Activated CD4-positive, alpha-beta T cell treated with anti-CD3 and anti-CD28 coated beads, Interleukin-2, amount 50 U/mL, for 4 hours (primary cell): ENCODE measurements around the gene MAP3K10.

Experiments
- DNase-seq, 2 experiments: peaks; one replicate each; pipeline ENCODE4 v3.0.0-alpha.2; 2020

Gene MAP3K10

DNA sequence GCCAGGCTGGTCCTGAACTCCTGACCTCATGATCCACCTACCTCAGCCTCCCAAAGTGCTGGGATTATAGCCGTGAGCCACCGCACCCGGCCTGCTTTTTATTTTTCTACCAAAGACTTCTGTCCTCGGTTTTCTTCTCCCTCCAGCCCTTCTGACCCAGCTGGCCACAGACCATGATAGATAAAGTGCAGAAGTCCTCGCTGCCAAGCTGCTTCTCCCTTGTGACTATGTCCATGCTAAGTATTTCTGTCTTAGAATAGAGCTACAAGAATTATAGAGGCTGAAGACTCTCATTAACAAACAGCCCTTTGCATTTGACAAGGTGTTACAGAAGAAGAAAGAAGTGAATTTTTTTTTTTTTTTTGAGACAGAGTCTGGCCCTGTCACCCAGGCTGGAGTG lies 15.4 kb upstream of the MAP3K10 start:
- no peak for DNase-seq

DNA sequence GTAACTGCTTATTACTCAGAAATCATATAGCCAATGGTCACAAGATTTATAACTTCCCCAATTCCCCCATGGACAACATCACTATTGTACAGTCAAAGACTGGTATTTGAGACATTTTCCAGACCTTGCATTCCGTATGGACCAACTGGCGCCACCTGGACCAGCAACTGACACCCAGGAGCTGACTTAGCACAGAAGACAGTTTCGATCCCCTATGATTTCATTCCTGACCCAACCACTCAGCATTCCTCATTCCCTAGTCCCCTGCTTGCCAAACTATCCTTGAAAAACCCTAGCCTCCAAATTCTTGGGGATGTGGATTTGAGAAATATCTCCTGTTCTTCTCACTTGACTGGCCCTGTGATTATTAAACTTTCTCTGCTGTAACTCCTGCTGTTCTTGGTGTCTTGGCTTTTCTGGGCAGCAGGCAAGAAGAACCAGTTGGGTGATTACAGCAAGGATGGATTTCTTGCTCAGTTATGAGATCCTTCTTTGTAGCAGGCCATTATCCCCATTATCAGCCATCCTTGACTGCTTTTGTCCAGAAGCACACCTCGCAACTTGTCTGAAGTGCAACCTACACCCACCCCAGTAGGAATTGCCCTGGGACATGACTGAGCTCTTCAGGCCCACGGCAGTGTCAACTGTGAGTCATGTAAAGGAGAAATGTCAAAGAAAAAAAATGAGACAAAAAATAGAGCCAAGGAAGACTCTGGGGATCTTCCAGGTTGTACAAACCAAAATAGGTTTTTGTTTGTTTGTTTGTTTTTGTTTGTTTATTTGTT lies 13.7 kb upstream of the MAP3K10 start:
- DNase-seq = no peak

DNA sequence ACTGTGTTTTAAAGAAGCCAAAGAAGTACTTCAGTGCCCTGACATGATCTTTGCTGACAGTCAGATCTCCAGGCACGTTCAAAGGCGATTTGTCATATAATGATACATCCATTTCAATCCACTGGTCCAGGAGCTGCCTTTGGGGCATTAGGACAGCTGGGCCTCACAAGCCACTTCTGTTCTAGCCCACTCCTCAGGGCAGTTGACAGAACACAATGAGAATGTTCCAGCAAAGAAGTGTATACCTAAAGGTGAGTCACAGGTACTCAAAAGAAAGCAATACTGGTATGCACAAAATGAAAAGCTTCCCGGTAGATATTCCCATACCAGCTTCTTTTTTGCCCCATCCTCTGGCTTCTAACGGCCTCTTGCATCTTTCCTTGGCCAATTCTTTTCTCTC lies 12.5 kb upstream of the MAP3K10 start:
- DNase-seq = no peak

DNA sequence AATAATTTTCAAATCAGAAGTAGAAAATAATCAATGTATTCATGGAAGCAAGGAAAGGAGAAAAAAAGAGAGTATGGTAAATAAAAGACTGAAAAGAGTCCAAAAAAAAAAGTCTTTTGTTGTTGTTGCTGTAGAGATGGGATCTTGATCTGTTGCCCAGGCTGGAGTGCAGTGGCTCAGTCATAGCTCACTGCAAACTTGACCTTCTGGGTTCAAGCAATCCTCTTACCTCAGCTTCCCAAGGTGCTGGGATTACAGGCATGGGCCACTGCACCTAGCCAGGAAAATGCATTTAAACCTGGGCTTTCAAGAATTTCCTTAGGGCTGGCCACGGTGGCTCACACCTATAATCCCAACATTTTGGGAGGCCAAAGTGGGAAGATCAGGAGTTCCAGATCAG lies 7.0 kb upstream of the MAP3K10 start:
- no peak for DNase-seq

DNA sequence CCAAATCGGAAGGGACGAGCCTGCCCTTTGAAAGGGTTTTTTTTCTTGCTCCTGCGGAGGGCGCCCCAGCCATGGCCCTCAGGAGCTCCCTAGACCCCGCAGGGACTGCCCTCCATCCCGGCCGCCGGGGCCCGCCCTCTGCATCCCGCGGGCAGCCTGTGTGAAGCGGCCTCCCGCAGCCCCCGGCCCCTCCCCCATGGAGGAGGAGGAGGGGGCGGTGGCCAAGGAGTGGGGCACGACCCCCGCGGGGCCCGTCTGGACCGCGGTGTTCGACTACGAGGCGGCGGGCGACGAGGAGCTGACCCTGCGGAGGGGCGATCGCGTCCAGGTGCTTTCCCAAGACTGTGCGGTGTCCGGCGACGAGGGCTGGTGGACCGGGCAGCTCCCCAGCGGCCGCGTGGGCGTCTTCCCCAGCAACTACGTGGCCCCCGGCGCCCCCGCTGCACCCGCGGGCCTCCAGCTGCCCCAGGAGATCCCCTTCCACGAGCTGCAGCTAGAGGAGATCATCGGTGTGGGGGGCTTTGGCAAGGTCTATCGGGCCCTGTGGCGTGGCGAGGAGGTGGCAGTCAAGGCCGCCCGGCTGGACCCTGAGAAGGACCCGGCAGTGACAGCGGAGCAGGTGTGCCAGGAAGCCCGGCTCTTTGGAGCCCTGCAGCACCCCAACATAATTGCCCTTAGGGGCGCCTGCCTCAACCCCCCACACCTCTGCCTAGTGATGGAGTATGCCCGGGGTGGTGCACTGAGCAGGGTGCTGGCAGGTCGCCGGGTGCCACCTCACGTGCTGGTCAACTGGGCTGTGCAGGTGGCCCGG lies 815 bp downstream of the MAP3K10 start:
- DNase-seq = no peak

DNA sequence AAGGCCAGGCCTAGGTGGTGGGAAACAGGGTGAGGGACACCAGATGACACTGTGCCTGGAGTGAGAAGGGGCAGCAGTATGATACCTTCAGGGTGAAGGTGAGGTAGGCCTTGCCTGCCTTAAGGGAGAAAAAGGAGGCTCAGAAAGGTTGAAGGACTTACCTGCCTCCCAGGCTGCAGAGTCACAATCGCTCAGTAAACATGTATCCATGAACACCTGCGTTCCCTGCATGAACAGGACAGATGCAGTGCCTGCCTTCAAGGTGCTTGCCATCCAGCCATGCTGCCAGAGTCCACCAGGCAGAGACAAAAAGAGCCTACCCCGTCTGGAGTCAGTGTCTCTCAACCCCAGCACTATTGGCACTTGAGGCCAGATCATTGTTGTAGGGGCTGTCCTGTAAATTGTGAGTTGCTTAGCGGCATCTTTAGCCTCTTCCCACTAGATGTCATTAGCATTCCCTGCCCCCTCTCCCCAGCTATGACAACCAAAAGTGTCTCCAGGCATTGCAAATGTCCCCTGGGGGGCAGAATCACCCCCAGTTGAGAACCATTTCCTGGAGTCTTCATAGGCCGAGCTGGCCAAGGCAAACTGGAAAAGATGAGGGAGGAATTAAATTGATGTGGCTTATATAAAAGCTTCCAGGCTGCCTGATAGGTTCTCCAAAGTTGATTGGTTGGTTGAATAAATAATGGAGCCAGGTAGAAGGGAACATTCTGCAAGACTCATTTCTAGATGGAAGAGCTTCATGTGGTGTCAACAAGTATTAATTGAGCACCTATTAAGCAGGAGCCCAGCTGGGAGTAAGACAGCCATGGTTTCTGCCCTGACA lies 1.7 kb downstream of the MAP3K10 start:
- no peak for DNase-seq

DNA sequence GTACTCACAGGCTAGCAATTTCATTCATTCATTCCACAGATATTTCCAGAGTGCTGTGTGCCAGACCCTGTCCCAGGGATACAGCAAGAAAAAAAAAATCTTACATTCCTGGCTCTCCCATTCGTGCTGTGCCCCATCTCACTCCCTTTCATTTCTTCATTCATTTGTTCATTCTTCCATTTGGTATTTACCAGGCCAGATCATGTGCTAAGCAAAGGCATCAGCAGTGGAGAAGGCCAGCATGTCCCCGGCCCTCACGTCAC lies 2.3 kb downstream of the MAP3K10 start:
- DNase-seq = no peak

DNA sequence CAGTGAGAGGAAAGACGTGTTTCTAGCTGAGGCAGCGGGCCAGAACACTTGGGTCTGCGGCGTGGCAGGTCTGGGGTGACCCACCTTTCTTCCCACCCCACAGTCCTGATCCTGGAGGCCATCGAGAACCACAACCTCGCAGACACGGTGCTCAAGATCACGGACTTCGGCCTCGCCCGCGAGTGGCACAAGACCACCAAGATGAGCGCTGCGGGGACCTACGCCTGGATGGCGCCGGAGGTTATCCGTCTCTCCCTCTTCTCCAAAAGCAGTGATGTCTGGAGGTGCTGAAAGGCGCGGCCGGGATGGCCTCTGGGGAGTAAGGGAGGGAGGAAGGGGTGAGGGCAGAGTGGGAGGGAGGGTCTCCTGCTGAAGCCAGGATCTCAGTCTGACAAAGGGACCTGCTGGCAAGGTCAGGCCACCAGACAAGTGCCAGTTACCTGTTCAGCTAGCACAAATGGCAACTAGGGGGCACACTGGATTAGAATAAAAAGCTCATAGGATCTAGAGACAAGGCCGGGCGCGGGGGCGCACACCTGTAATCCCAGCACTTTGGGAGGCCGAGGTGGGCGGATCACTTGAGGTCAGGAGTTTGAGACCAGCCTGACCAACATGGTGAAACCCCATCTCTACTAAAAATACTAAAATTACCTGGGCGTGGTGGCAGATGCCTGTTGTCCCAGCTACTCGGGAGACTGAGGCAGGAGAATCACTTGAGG lies 7.2 kb downstream of the MAP3K10 start:
- no peak for DNase-seq

DNA sequence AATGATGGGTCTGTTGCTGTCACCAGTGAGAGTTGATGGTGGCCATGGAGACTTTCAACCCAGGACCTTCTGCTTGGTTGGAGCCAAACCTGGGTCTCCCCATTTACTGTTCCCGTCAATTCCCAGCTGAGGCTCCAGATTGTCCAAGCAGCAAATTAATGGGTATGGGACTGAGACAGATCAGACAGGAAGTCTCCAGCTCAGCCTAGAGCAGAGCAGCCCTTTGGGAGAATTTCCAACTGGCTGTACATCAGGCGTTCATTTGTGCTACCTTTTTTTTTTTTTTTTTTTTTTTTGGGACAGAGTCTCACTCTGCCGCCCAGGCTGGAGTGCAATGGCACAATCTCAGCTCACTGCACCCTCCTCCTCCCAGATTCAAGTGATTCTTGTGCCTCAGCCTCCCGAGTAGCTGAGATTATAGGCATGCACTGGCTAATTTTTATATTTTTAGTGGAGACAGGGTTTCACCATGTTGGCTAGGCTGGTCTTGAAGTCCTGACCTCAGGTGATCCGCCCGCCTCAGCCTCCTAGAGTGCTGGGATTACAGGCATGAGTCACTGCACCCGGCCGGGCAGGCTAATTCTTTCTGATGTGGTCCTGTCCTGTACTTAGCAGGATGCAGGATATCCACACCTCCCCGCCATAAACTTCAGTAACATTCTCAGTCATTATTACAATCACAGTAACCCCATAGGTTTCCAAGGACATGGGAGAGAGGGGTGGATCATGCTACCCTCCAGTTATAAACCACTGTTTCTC lies 9.3 kb downstream of the MAP3K10 start:
- DNase-seq = no peak

DNA sequence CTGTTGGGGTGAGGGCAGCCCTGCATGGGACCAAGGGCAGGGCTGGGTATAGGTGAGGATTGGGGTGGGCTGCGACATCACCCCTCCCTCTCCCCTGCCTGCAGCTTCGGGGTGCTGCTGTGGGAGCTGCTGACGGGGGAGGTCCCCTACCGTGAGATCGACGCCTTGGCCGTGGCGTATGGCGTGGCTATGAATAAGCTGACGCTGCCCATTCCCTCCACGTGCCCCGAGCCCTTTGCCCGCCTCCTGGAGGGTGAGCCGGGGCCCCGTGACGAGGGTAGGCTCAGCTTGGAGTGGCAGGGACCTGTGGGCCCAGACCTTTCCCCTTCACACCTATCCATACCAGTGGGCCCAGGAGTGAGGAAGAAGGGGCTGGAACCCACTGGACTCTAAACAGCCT lies 13.2 kb downstream of the MAP3K10 start:
- DNase-seq = no peak

DNA sequence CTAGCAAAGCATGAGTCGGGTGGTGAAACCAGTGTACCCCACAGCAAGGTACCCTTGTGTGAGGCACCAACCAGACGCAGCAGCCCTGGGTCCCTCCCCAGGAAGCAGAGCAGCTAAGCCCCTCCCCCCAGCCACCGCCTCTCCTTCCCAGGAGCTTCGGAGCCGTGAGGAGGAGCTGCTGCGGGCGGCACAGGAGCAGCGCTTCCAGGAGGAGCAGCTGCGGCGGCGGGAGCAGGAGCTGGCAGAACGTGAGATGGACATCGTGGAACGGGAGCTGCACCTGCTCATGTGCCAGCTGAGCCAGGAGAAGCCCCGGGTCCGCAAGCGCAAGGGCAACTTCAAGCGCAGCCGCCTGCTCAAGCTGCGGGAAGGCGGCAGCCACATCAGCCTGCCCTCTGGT lies 14.5 kb downstream of the MAP3K10 start:
- no peak for DNase-seq

DNA sequence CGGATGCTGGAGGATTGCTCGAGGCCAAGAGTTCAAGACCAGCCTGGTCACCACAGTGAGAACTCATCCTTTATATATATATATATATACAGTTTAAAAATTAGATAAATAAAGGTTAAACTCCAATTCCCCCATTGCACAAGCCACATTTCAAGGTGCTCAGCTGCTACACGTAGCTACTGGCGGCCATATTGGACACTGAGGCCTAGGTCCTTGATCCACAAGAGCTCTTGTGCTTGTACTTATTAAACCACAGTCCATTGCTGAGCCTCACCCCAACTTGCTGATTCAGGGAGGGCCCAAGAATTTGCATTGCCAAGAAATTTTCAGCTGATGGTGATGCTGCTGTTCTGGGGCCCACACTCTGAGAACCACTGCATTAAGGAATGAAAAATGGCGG lies 17.4 kb downstream of the MAP3K10 start:
- no peak for DNase-seq

DNA sequence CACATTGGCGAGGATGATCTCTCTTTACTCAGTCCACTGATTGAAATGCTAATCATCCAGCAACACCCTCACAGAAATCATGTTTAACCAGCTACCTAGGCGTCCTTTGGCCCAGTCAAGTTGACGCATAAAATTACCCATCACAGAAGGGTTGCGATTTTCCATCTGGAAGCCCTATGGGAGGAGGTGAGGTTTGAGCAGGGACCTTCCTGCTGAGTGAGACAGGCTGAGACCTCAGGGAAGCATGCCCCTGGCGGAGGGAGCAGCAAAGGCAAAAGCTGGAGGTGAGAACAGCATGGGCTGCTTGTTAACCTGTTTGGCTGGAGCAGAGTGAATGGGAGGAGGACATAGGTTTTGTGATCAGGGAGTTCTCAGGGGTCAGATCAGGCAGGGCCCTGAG lies 19.7 kb downstream of the MAP3K10 start:
- DNase-seq = no peak

DNA sequence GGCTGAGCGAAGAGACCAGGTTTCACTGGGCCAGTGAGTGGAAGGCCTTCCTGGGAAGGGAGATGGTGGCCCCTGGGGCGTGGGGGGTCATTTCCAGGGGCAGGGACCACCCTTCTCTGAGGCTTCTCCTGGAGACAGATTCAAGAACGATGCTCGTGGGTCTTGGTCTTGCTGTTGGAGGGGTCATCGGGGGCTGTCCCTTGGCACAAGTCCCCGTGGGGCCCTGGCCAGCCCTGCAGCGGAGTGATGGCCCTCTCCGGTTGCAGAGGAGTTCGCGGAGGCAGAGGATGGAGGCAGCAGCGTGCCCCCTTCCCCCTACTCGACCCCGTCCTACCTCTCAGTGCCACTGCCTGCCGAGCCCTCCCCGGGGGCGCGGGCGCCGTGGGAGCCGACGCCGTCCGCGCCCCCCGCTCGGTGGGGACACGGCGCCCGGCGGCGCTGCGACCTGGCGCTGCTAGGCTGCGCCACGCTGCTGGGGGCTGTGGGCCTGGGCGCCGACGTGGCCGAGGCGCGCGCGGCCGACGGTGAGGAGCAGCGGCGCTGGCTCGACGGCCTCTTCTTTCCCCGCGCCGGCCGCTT lies 22.1 kb downstream of the MAP3K10 start:
- no peak for DNase-seq

DNA sequence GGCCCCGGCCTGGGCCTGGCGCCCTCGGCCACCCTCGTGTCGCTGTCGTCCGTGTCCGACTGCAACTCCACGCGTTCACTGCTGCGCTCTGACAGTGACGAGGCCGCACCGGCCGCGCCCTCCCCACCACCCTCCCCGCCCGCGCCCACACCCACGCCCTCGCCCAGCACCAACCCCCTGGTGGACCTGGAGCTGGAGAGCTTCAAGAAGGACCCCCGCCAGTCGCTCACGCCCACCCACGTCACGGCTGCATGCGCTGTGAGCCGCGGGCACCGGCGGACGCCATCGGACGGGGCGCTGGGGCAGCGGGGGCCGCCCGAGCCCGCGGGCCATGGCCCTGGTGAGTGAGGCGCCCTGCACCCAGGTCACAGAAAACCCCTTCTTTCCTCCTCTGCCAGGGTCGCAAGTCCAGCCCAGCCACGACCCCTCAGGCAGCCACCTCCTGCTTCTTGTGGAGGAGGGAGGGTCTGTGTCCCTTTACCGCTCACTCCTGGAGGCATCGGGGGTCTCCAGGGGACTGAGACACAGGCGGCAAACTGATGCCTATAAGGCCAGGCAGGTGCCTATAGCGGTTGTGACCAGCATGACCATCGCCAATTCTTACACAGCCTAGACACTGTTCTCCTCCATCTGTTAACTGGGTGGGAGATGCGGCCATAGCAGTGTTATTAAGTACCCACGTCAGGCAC lies 22.8 kb downstream of the MAP3K10 start:
- DNase-seq = no peak

DNA sequence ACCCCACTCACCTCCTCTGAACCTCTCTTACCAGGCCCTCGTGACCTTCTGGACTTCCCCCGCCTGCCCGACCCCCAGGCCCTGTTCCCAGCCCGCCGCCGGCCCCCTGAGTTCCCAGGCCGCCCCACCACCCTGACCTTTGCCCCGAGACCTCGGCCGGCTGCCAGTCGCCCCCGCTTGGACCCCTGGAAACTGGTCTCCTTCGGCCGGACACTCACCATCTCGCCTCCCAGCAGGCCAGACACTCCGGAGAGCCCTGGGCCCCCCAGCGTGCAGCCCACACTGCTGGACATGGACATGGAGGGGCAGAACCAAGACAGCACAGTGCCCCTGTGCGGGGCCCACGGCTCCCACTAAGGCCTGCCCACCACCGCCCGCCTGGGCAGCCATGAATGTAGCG lies 23.7 kb downstream of the MAP3K10 start:
- no peak for DNase-seq

DNA sequence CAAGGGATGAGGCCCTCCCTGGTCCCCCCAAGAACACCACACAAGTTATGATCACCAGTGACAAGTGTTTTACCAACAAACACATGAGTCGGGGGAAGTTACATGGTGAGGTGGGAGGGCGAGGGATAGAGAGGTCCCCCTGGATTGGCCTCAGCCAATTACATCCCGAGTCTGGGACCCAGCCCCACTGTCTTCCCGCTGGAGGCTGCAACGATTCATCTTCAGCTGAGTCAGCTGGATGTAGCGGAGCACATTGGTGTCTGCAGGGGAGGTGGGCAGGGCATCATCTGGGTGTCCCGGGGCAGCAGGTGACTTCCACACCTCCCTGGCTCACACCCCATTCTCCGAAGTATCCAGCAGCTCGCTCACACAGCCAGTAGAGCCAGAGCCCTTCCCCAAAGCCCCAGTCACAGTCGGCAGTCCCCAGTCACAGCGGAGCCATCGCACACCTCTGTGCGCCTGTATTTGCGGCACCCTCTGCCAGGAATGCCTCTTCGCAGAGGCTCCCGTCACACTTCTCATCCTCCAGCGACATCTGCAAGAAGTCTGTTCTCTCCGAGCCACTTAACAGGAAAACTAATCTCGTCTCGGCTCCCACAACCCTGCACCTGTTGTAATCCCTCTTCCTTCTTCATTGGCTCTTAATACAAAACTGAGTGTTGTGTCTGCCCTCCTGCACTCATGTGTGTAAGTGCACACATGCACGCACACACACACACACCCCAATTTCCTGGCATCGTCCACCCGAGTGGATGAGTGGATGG lies 25.0 kb downstream of the MAP3K10 start:
- DNase-seq = no peak

DNA sequence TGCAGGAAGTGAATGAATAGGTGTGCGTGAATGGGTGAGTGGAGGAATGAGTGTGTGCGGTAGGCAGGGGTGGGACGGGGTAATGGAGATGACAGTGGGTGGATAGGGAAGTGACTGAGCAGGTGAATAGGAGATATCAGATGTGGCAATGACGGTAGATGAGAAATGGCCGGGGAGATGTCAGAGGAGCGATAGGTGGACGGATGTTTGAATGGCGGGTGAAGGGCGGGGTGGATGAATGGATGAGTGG lies 25.5 kb downstream of the MAP3K10 start:
- no peak for DNase-seq

DNA sequence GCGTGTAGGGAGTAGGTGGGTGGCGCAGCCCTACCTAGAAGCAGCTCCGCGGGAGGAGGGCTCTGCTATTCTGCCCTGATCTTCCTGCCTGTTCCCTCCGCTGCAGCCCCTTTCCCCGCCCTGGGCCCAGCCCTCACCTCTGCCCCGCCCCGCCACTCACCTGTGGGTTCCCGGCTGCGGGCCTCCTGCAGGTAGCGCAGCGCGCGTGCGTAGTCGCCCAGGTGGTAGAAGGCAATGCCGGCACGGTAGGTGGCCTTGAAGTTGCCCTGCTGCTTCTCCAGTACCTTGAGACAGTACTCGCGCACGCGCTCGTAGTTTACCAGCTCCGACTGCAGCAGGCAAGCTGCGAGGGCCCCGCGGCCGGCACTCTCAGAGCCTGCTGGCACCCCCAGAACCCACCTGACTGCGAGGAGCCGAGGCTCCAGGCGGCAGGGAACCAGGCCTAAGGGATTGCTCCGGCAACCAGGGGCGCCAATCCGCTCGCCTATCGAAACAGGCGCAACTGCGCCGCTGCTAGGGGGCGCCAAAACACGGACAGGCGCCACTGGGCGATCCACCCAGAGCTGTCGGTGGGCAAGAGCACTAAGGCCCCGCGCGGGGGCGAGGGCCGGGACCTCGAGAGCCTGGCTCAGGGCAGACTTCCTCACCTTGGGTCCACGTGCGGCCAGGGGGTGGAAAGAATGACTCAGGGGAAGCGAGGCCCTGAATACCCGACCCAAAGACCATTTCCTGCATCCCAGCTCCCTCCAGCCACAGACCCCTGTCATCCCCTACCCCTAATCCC lies 26.0 kb downstream of the MAP3K10 start:
- no peak for DNase-seq
